Fibroblast of skin of abdomen (primary cell): ENCODE measurements around the gene NINL.
"Not testable (repeated sequence)": the region's sequence is repeated elsewhere in the genome, so short reads cannot be mapped to it uniquely, and the experiment has no call there.

Source experiments
- DNase-seq: peaks from one replicate; pipeline ENCODE4 v3.0.0-alpha.2; 2013

NINL gene

GRCh38 chr20:25551413-25552215 is 33.7 kb downstream of the NINL start:
- no peak for DNase-seq

- DNase-seq: not testable (repeated sequence)
Observed at GRCh38 chr20:25550645-25551337, 34.5 kb downstream of the NINL start.

GRCh38 chr20:25549843-25550477 is 35.4 kb downstream of the NINL start:
- peak; percentile 38 for DNase-seq

- DNase-seq: no peak
Observed at GRCh38 chr20:25549172-25549773, 36.1 kb downstream of the NINL start.

GRCh38 chr20:25548613-25549086 is 36.7 kb downstream of the NINL start:
- DNase-seq: no peak

GRCh38 chr20:25547999-25548398 is 37.3 kb downstream of the NINL start:
- no peak for DNase-seq

GRCh38 chr20:25547063-25547462 is 38.3 kb downstream of the NINL start:
- DNase-seq: no peak

- no peak for DNase-seq
Observed at GRCh38 chr20:25546048-25546447, 39.3 kb downstream of the NINL start.

GRCh38 chr20:25545171-25545570 is 40.2 kb downstream of the NINL start:
- no peak for DNase-seq

GRCh38 chr20:25544734-25545133 is 40.6 kb downstream of the NINL start:
- no peak for DNase-seq

- peak; percentile 49 for DNase-seq
Observed at GRCh38 chr20:25544311-25544710, 41.0 kb downstream of the NINL start.

- peak; percentile 62 for DNase-seq
Observed at GRCh38 chr20:25543068-25543467, 42.3 kb downstream of the NINL start.

GRCh38 chr20:25541676-25542075 is 43.7 kb downstream of the NINL start:
- DNase-seq: peak; percentile 28

- DNase-seq: peak; percentile 39
Observed at GRCh38 chr20:25539742-25540672, 45.3 kb downstream of the NINL start.

- DNase-seq: no peak
Observed at GRCh38 chr20:25538838-25539665, 46.3 kb downstream of the NINL start.

GRCh38 chr20:25537890-25538289 is 47.4 kb downstream of the NINL start:
- DNase-seq: no peak

- no peak for DNase-seq
Observed at GRCh38 chr20:25535762-25536161, 49.6 kb downstream of the NINL start.

GRCh38 chr20:25534845-25535244 is 50.5 kb downstream of the NINL start:
- DNase-seq: no peak

GRCh38 chr20:25533920-25534700 is 51.2 kb downstream of the NINL start:
- DNase-seq: no peak

GRCh38 chr20:25532971-25533391 is 52.4 kb downstream of the NINL start:
- peak; percentile 31 for DNase-seq
